ENCODE results near the gene FGF1. TPM values are rescaled to one million over a fixed set of nuclear protein-coding genes. Genes with fewer than 3 reads are reported as not detected.
A peak's percentile ranks its signal among the peaks of the same experiment; 100 is the strongest.

FGF1 gene
- total RNA-seq, 2 donors from 2014 or later = 11.4 to 56.7 TPM

GRCh38 chr5:142717582-142718215, 31.8 kb upstream of the FGF1 start:
- peak; percentile 69 for TF ChIP-seq CTCF (IDR thresholded peaks at IDR 0.05)
- Histone ChIP-seq H3K4me1 (ENCODE audit: control insufficient read depth in 1 of 2, low read depth in 2 of 2) (peaks cover 3 to 18% of the 10 kb centered on the region in 2 donors), H3K27me3 (replicated peaks; ENCODE audit: insufficient read depth) (no peaks in the 10 kb centered on the region), H3K36me3 (no peaks in the 10 kb centered on the region), H3K9me3 (no peaks in the 10 kb centered on the region), H3K4me3 (no peak overlapping the region), H3K27ac (peak overlapping the region in 1 of 2 donors; percentile 32)
- DNase-seq (ENCODE audit: low spot score) = no peak
- peak; percentile 50 for ATAC-seq (ENCODE audit: insufficient number of reproducible peaks, low FRiP score, low read depth)

- DNase-seq (ENCODE audit: low spot score) = no peak
- peak overlapping the region in 1 of 2 donors; percentile 32 for H3K27ac ChIP-seq
These were observed 31.1 kb upstream of the FGF1 start for GRCh38 chr5:142716963-142717362.

GRCh38 chr5:142715291-142715690, 29.4 kb upstream of the FGF1 start:
- DNase-seq (ENCODE audit: low spot score) = no peak

More at GRCh38 chr5:142716963-142717362, 31.1 kb upstream of the FGF1 start:
- H3K4me1 ChIP-seq (ENCODE audit: control insufficient read depth in 1 of 2, low read depth in 2 of 2) = peaks cover 3 to 24% of the 10 kb centered on the region in 2 donors
- peak; percentile 37 for ATAC-seq (ENCODE audit: insufficient number of reproducible peaks, low FRiP score, low read depth)
- TF ChIP-seq CTCF (IDR thresholded peaks at IDR 0.05) = peak; percentile 45
- no peaks in the 10 kb centered on the region for H3K27me3 ChIP-seq (replicated peaks; ENCODE audit: insufficient read depth)
- no peaks in the 10 kb centered on the region for H3K9me3 ChIP-seq
- H3K4me3 ChIP-seq = no peak overlapping the region
- H3K36me3 ChIP-seq = no peaks in the 10 kb centered on the region

GRCh38 chr5:142713121-142713706, 27.3 kb upstream of the FGF1 start:
- Histone ChIP-seq H3K4me3 (peak overlapping the region; percentile 76), H3K27ac (peak overlapping the region; percentile 72 to 82), H3K9me3 (no peaks in the 10 kb centered on the region), H3K27me3 (replicated peaks; ENCODE audit: insufficient read depth) (no peaks in the 10 kb centered on the region), H3K36me3 (no peaks in the 10 kb centered on the region), H3K4me1 (ENCODE audit: control insufficient read depth in 1 of 2, low read depth in 2 of 2) (peaks cover 3 to 24% of the 10 kb centered on the region in 2 donors)
- ATAC-seq (ENCODE audit: insufficient number of reproducible peaks, low FRiP score, low read depth) (peak; percentile 62), DNase-seq (ENCODE audit: low spot score) (peak; percentile 59)
- TF ChIP-seq CTCF (IDR thresholded peaks at IDR 0.05) = peak; percentile 96

More at GRCh38 chr5:142715291-142715690, 29.4 kb upstream of the FGF1 start:
- Histone ChIP-seq H3K9me3 (no peaks in the 10 kb centered on the region), H3K4me1 (ENCODE audit: control insufficient read depth in 1 of 2, low read depth in 2 of 2) (peaks cover 3 to 24% of the 10 kb centered on the region in 2 donors), H3K36me3 (no peaks in the 10 kb centered on the region), H3K27me3 (replicated peaks; ENCODE audit: insufficient read depth) (no peaks in the 10 kb centered on the region), H3K4me3 (no peak overlapping the region), H3K27ac (no peak overlapping the region)
- ATAC-seq (ENCODE audit: insufficient number of reproducible peaks, low FRiP score, low read depth) = no peak
- no peak for TF ChIP-seq CTCF (IDR thresholded peaks at IDR 0.05)

- no peak for ATAC-seq (ENCODE audit: insufficient number of reproducible peaks, low FRiP score, low read depth)
- Histone ChIP-seq H3K27me3 (replicated peaks; ENCODE audit: insufficient read depth) (no peaks in the 10 kb centered on the region), H3K4me3 (no peak overlapping the region), H3K36me3 (no peaks in the 10 kb centered on the region), H3K4me1 (ENCODE audit: control insufficient read depth in 1 of 2, low read depth in 2 of 2) (peaks cover 2 to 8% of the 10 kb centered on the region in 2 donors), H3K9me3 (no peaks in the 10 kb centered on the region), H3K27ac (no peak overlapping the region)
- no peak for DNase-seq (ENCODE audit: low spot score)
- no peak for TF ChIP-seq CTCF (IDR thresholded peaks at IDR 0.05)
These were observed 17.3 kb upstream of the FGF1 start for GRCh38 chr5:142703153-142703552.
